ENCODE measurements around the gene GDI2.
A peak's percentile ranks its signal among the peaks of the same experiment; 100 is the strongest.
"Not testable (repeated sequence)": the region's sequence is repeated elsewhere in the genome, so short reads cannot be mapped to it uniquely, and the experiment has no call there.

Gene GDI2

DNA sequence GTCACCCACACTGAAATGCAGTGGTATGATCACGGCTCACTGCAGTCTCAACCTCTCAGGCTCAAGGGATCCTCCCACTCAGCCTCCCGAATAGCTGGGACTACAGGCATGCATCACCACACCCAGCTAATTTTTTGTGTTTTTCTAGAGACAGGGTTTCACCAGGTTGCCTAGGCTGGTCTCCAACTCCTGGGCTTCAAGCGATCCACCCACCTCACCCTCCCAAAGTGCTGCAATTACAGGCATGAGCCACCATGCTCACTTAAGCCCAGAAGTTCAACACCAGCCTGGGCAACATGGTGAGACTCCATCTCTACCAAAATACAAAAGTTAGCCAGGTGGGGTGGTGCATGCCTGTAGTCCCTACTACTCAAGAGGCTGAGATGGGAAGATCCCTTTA is 33.5 kb downstream of the GDI2 start:
- DNase-seq, result no peak

DNA sequence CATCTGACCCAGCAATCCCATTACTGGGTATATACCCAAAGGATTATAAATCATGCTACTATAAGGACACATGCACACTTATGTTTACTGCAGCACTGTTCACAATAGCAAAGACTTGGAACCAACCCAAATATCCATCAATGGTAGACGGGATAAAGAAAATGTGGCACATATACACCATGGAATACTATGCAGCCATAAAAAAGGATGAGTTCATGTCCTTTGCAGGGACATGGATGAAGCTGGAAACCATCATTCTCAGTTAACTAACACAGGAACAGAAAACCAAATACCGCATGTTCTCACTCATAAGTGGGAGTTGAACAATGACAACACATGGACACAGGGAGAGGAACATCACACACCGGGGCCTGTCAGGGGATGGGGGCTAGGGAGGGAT is 35.5 kb downstream of the GDI2 start:
- DNase-seq, result not testable (repeated sequence)

DNA sequence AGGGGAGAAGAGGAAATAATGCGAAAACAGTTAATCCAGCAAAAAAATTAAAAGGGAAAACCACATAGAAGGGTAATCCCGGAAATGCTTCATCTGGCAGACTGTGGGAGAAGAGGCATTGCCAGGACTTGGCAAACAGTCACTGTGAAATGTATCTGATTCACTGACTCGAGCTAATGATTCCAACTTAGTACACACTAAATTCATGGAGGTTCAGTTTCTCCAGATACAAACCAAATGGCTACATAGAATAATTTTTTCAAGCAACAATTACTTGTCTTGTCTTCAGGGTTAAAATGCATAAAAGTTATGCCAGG is 36.4 kb downstream of the GDI2 start:
- DNase-seq, result no peak

DNA sequence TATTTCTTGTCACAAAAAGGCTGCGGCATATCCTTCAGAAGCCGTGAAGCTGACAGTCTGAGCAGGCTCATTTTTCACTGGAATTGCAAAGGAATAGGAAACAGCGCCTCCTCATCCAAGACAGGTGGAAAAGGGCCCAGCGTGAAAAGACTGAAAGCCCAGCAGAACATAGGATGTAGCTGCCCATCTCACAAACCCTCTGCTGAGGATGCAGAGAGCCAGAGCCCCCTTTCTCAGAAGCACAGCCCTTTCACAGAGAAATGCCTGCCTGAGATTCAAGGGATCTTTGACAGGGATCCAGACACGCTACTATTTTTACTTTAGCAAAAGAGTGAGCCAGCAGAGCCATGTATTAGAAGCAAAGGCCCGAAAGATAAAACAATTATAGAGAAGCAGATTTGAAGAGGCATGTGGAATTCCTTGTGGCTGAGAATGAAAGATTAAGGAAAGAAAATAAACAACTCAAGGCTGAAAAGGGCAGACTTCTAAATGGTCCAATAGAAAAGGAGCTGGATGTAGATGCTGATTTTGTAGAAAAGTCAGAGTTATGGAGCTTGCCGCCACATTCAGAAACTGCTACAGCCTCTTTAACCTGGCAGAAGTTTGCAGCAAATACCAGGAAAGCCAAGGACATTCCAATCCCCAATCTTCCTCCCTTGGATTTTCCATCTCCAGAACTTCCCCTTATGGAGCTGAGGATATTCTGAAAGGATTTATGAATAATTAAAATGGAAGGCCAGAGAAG is 36.9 kb downstream of the GDI2 start:
- peak; percentile 25 for DNase-seq

DNA sequence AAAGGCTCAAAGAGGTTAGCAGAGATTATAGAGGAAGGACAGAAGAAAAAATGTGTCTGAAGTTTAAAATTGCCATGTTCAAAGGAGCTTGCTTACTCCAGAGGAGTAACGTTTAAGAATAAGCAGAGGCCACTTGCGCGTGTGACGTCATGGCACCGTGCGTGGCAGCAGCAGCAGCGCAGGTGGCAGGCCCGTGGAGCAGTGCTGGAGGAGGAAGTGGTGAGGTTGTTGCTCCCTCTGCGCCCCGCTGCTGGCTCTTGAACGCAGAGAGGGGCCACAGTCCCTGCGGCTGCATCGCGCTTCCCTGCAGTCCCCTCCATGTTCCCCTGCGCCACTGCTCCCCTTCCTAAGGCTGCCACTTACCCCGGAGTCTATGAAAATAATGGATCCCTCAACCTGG is 37.5 kb downstream of the GDI2 start:
- DNase-seq, result no peak

DNA sequence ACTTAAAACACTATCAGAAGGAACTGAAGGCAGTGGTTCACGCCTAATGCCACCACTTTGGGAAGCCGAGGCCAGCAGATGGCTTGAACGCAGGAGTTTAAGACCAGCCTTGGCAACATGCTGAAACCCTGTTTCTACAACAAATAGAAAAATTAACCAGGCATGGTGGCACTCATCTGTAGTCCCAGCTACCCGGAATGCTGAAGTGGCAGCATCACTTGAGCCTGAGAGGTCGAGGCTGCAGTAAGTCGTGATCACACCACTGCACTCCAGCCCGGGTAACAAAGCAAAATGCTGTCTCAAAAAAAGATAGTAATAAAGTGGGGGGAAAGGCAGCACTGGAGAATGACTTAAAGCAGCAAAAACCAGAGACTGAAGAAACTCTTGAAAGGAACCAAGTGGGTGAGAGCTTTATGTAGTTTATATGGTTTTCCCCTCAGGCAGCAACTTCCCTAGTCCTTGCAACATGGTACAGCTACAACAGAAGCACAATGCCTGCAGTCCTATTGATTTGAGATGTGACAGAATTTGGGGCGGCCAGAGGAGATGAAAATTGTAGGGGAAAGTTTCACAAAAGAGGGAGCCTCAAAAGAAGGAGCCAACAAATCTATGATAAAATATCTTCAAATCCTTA is 38.1 kb downstream of the GDI2 start:
- no peak for DNase-seq

DNA sequence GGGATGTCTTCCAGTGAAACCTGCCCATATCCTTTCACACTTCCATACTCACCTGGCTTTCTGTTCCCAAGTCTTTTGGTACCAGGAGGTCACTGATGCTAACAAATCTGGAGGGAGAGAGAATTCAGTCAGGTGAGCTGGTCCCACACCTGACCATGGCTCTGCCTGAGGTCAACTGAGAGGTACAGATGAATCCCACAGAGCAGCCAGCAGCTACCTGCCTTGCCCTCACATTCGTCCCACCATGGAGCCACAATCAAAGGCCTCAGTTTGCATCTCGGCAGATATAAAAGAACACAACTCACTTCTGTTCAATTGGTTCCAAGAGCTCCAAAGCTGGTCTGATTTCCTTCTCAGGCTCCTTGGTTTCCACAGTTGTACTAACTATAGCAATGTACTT is 47.0 kb downstream of the GDI2 start:
- DNase-seq, result no peak

DNA sequence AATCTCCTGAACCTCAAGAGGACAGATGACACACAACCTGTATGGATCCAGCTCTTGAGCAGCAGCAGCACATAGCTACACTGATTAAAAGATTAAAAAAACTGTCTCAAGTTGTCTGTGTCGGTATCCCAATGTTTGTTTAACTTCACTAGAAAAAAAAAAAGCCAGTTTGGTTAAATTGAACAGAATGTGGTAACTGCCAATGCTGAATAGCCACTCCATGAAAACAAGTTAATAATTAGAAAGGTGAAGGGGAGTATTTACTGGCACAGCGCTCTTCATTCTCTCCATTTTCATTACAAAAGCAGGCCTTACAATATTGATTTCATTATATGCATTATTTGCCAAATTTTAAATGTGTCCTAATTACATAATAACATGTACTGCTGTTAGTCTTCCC is 47.6 kb downstream of the GDI2 start:
- no peak for DNase-seq

DNA sequence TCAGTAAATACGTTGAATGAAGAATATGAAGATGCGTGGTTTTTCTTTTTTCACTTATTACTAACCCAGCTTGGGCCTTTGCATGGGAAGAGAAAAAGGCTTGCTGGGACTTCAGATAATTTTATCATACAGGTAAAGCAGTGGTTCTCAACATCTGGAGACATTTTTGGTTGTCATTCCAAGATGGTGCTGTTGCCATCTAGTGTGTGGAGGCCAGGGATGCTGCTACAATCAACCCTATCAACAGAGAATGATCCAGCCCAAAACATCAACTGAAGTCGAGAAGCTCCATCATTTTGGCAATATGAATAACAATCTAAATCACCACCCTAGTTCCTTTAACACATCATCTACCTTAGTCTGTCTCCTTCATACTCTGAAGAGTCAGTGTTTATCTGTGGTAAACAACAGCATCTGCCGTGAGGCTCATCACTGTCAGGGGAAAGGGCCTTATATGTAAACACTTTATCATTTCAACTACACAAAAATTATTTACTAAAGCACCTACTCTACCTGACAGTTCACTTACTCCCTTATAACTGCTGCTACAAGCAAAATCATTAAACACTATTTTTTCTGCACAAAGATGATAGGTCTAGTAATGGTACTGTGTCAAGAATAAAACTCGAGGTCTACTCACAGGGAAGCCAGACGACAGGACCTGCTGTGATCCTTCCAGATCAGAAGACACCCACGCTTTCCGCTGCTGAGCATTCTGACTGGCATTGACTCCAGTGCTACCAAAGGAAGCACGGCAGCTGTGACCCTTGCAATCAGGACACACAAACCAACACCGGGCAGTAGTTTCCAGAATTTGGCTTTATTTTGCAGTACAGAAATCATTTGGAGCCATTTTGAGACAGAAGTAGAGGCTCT is 48.6 kb downstream of the GDI2 start:
- DNase-seq, result no peak

DNA sequence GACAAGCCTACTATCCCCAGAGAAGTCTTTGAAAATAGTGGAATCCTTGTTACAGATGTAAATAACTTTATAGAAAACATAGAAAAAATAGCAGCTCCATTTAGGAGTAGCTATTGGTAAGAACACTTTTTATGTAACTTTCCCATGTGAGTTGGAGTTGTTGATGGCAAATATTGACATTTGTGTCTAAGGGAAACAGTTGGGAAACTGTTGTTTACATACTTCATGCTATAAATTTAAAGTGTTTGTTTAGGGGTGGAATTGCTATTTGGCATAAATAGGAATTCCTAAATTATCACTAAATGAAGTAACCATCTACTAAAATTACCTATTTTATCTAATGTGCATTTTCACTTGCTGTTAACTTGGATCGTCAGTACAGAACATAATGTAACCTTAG is 50.7 kb downstream of the GDI2 start:
- no peak for DNase-seq

DNA sequence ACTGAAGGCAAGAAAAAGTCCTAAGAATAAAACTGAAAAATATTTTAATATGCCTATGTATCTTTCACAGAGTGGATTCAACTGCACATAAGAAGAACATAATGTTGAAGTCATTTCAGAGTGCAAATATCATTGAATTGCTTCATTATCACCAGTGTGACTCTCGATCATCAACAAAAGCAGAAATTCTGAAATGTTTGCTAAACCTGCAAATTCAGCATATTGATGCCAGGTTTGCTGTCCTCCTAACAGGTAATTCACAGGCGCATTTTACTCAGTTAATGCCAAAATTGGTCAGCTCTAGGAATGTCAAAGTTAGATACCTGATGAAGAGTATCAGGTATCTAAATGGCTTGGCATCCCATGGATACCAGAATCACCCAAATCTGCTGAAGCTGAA is 52.0 kb downstream of the GDI2 start:
- no peak for DNase-seq

DNA sequence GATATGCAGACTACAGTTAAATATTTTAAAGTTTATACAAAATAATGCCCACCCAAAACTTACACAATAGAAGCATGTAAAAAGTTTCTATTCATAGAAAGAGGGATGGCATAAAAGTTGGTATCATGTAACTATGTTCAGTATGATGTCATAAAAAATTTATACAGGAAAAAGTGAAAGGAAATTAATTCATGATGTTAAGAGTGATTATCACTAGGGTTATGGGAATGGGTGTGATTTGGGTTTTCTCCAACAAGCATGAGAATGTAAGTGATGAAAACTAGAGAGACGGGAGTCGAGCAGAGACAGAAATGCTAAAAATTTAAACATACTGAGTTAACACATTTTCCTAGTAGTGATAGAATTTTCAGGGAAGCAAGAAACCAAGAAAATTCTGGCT is 52.7 kb downstream of the GDI2 start:
- no peak for DNase-seq

DNA sequence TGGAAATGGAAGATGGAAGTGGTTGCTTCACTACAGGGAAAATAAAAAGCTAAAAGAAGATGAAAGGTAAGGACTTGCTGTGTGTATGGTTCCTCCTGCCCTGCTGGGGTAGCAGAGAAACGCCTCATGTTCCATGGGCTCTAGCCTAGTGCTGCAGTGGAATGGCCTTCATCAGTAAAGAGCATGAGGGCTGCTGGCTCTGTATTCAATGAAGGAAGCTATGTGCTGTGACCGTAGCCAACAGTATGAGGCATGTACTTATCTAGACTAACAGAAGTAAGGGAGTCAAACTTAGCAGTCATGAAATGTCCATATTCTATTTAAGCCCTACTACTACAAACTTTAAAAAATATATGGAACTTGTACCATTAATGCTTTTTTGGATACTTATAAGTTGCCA is 54.3 kb downstream of the GDI2 start:
- no peak for DNase-seq

DNA sequence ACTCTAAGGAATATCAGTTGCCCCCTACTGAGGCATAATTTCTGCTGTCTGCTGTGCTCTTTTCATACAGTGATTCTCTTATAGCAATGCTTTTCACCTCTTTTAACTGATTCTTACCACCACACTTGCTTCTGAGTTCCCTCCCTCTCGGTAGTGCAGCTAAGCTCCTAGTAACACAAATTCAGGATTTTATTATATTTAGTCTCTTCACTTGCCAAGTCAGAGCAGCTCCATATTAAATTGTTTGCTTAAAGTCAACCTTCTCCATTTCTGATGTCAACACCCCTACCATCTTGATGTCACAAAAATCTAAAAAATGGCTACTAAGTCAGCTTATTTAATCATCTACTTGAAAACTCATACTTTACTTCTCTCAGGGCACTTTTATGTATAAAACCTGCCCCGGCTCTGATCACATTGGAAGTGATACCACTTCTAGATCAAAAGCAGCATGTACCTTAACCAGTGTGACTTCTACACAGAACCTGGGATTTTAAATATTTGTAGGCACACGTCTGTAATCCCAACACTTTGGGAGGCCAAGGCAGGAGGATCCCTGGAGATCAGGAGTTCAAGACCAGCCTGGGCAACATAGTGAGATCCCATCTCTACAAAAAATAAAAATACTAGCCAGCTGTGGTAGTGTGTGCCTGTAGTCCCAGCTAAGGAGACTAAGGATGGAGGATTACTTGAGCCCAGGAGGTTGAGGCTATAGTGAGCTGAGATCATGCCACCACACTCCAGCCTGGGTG is 55.3 kb downstream of the GDI2 start:
- DNase-seq, result no peak

DNA sequence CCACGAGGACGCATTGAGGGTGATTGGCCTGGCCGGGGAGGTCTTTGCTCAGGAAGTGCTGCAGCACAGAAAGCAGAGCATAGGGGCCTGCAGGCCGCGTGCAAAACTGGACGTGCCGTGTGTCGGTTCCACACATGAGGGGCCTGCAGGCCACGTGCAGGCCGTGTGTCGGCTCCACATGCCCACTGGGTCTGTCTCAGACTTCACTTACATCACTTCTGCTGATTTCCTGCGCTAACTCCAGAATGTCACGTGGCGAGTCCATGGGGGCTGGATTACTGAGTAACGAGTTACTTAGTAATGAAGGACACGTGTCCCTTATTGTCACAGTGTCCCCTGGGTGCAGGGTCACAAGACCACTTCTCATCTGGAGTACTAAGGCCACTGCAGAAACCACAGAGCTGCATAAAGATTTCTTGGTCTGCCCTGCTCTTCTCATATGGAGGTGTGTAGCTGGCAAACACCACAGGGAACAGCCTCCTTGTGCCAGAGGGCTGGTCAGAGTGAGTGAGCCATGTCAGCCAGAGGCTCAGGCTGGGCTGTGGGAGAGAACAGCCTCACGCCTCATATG is 60.8 kb downstream of the GDI2 start:
- DNase-seq, result no peak

DNA sequence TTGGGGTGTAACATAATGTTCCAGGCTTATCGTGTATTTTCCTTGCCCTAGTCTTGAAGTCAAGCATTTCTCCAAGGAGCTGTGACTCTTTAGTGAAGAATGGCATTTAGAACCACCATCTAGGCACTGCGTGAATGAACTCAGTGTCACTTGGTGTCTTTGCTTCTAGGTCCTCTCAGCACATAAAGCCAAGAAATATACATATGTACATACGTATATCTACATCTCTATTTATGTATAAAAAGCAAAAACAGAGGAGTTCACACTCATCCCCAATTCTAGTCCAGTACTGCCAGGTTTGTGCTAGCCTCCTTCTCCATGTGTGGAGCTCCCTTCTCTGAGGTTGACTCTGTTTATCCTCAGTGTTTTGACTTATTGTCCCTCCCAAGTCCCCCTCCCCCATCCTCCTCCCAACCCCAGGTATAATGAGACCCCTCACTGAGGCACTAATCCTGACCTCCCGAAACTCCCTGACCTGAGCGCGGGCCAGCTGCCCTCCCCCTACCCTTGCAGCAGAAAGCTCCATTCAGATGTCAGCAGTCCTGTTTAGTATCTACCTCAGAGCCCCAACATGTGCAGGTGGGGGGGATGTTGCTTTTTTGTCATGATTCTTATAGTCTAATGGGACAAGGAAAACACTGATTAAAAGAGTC is 61.5 kb downstream of the GDI2 start:
- DNase-seq, result no peak

DNA sequence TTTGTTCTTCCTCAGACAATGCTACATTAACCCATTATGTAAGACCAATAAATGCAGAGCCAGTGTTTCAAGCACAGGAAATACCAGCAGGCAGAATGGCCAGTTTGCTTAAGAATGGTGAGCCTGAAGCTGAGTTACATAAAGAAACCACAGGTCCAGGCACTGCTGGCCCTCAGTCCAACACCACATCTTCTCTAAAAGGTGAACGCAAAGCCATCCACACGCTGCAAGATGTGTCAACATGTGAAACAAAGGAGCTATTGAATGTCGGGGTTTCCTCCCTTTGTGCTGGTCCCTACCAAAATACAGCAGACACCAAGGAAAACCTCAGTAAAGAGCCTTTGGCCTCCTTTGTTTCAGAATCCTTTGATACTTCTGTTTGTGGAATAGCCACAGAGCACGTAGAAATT is 64.8 kb downstream of the GDI2 start:
- DNase-seq, result no peak

DNA sequence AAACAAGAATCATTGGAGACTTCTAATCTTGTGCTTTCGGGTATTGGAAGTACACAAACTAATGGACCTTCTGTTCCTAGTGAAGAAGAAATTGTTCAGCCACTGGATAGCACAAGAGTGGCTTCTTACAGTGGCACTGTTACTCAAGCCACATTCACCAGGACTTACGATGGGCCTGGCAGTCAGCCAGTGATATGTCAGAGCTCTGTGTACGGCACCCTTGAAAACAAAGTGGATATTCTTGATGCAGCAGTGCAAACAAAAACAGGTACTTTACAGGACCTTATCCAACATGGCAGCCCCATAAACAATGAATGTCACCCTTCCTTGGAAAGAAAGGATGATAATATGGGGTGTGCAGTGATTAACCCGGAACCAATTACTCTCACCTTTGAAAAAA is 67.0 kb downstream of the GDI2 start:
- no peak for DNase-seq

DNA sequence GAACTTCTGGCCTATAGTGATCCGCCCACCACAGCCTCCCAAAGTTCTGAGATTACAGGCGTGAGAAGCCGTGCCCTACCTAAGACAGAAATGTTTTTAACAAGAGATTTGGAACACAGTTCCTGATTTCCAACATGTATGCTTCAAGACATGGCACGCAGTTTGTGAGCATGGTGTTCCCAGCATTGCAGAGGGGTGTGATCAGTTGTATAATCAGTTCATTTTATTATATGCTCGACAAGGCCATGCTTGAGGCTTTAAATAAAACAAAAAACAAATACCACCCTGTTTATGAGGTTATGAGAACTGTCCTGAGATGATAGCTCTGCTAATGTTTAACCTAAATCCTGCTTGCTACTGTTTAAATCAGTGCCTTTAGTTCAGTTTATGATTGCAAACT is 68.4 kb downstream of the GDI2 start:
- no peak for DNase-seq

DNA sequence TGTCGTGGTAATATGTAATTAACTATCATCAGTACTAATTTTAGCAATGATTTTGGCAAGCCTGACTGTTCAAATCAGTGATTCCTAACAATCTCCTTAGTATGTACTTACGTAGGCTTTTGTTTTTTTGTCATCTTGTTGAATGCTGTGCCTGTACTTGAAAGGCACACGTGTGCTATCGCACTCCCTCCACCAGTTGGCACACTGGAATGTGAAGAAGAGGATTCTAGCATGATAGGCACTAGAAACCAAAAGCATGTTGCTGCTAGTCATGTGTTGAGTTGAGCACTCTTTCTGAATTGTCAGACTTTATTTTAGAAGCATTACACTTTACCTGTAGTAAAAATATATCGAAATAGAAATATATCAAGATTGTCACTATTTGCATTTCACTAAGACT is 69.5 kb downstream of the GDI2 start:
- DNase-seq, result no peak

DNA sequence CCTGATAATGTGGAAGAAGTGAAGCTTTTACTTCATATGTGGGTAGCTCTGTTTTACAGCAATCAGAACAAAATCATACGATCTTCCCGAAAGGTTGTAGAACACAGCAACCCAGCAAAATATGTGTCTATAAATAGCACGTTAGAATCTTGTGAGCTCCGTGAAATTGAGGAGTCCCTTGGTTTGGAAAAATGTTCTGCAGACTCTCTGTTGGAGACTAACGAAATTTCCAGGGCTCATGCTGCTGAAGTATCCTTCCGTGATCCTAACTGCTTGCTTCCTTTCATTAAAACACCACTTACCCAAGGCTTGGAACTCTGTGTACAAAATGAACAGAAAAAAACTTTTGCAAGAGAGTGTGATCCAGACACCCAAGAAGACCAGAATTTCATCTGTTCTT is 71.1 kb downstream of the GDI2 start:
- DNase-seq, result no peak

DNA sequence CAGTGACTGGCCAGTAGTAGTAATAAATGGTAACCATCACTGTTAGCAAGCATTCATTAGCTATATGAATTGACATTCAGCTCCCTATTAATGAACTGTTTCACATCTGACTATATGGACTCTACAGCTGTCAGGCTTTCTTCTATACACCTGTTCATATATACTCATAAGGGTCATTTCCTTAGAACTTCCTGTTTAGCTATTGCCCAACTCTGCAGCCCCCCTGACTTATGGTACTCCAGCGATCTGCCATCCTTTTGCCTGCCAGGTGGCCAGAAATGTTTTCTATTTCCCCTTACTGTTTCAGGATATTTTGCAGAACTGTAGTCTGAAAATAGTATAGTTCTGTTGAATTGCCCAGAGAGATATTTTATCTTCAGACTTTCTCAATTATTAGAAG is 72.0 kb downstream of the GDI2 start:
- no peak for DNase-seq

DNA sequence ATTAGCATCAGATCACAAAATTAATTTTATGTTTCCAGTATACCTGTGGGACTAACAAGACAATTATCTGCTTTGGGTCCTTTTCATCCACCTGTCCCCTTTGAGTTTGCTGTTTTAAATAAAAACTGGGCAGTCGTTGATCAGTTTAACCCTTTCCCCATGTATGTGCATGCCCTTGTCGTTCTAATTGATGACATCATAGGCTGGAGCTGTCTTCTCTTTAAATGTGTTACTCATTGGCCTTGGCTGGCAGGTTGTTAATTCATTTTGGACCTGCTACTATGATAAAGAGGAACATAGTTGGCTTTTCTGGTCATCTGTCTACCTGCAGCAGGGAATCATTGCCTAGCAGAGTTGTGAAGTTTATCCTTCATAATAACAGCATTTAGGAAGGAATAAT is 74.8 kb downstream of the GDI2 start:
- DNase-seq, result no peak

Data from midbrain (tissue), 1 donor.